Measurements from ENCODE around the gene ZNF532.

Gene ZNF532

GRCh38 chr18:58895385-58895784, 30.7 kb downstream of the ZNF532 start:
- TF ChIP-seq, protein P1, sequence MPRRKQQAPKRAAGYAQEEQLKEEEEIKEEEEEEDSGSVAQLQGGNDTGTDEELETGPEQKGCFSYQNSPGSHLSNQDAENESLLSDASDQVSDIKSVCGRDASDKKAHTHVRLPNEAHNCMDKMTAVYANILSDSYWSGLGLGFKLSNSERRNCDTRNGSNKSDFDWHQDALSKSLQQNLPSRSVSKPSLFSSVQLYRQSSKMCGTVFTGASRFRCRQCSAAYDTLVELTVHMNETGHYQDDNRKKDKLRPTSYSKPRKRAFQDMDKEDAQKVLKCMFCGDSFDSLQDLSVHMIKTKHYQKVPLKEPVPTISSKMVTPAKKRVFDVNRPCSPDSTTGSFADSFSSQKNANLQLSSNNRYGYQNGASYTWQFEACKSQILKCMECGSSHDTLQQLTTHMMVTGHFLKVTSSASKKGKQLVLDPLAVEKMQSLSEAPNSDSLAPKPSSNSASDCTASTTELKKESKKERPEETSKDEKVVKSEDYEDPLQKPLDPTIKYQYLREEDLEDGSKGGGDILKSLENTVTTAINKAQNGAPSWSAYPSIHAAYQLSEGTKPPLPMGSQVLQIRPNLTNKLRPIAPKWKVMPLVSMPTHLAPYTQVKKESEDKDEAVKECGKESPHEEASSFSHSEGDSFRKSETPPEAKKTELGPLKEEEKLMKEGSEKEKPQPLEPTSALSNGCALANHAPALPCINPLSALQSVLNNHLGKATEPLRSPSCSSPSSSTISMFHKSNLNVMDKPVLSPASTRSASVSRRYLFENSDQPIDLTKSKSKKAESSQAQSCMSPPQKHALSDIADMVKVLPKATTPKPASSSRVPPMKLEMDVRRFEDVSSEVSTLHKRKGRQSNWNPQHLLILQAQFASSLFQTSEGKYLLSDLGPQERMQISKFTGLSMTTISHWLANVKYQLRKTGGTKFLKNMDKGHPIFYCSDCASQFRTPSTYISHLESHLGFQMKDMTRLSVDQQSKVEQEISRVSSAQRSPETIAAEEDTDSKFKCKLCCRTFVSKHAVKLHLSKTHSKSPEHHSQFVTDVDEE (CRISPR knock-in tag; IDR thresholded peaks at IDR 0.05), result no peak
- TF ChIP-seq PPARA (CRISPR knock-in tag; IDR thresholded peaks at IDR 0.05; ENCODE audit: borderline replicate concordance) (no peak), CSDC2 (CRISPR knock-in tag; IDR thresholded peaks at IDR 0.05) (no peak), TCF4 (CRISPR knock-in tag; IDR thresholded peaks at IDR 0.05; ENCODE audit: borderline replicate concordance) (no peak), ESRRG (CRISPR knock-in tag; IDR thresholded peaks at IDR 0.05) (no peak), TOX (CRISPR knock-in tag; IDR thresholded peaks at IDR 0.05; ENCODE audit: borderline replicate concordance) (no peak), ZFP30 (CRISPR knock-in tag; IDR thresholded peaks at IDR 0.05) (no peak), ZFP3 (CRISPR knock-in tag; IDR thresholded peaks at IDR 0.05) (no peak), OSR1 (CRISPR knock-in tag; IDR thresholded peaks at IDR 0.05) (no peak)
- TF ChIP-seq, protein P2, sequence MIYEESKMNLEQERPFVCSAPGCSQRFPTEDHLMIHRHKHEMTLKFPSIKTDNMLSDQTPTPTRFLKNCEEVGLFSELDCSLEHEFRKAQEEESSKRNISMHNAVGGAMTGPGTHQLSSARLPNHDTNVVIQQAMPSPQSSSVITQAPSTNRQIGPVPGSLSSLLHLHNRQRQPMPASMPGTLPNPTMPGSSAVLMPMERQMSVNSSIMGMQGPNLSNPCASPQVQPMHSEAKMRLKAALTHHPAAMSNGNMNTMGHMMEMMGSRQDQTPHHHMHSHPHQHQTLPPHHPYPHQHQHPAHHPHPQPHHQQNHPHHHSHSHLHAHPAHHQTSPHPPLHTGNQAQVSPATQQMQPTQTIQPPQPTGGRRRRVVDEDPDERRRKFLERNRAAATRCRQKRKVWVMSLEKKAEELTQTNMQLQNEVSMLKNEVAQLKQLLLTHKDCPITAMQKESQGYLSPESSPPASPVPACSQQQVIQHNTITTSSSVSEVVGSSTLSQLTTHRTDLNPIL (CRISPR knock-in tag; IDR thresholded peaks at IDR 0.05; ENCODE audit: low read depth), result no peak

GRCh38 chr18:58896268-58896667, 31.6 kb downstream of the ZNF532 start:
- TF ChIP-seq SNAI2 (CRISPR knock-in tag; IDR thresholded peaks at IDR 0.05), result no peak
- TF ChIP-seq RARB (CRISPR knock-in tag; IDR thresholded peaks at IDR 0.05), result no peak
- TF ChIP-seq OSR1 (CRISPR knock-in tag; IDR thresholded peaks at IDR 0.05), result no peak
- TF ChIP-seq ZFP3 (CRISPR knock-in tag; IDR thresholded peaks at IDR 0.05), result no peak
- TF ChIP-seq, protein P1 (CRISPR knock-in tag; IDR thresholded peaks at IDR 0.05), result no peak
- TF ChIP-seq ZFP30 (CRISPR knock-in tag; IDR thresholded peaks at IDR 0.05), result no peak
- TF ChIP-seq ARNTL (CRISPR knock-in tag; IDR thresholded peaks at IDR 0.05; ENCODE audit: borderline replicate concordance, low read depth), result no peak
- no peak for TF ChIP-seq TOX (CRISPR knock-in tag; IDR thresholded peaks at IDR 0.05; ENCODE audit: borderline replicate concordance)
- TF ChIP-seq, protein P3, sequence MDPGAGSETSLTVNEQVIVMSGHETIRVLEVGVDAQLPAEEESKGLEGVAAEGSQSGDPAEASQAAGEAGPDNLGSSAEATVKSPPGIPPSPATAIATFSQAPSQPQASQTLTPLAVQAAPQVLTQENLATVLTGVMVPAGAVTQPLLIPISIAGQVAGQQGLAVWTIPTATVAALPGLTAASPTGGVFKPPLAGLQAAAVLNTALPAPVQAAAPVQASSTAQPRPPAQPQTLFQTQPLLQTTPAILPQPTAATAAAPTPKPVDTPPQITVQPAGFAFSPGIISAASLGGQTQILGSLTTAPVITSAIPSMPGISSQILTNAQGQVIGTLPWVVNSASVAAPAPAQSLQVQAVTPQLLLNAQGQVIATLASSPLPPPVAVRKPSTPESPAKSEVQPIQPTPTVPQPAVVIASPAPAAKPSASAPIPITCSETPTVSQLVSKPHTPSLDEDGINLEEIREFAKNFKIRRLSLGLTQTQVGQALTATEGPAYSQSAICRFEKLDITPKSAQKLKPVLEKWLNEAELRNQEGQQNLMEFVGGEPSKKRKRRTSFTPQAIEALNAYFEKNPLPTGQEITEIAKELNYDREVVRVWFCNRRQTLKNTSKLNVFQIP (CRISPR knock-in tag; IDR thresholded peaks at IDR 0.05; ENCODE audit: borderline replicate concordance, low read depth), result no peak
- TF ChIP-seq PPARA (CRISPR knock-in tag; IDR thresholded peaks at IDR 0.05; ENCODE audit: borderline replicate concordance), result no peak
- TF ChIP-seq ZC3H10 (CRISPR knock-in tag; IDR thresholded peaks at IDR 0.05), result no peak
- TF ChIP-seq BACH2 (CRISPR knock-in tag; IDR thresholded peaks at IDR 0.05; ENCODE audit: borderline replicate concordance), result no peak
- TF ChIP-seq PATZ1 (CRISPR knock-in tag; IDR thresholded peaks at IDR 0.05; ENCODE audit: borderline replicate concordance), result no peak
- no peak for TF ChIP-seq ESRRG (CRISPR knock-in tag; IDR thresholded peaks at IDR 0.05)
- no peak for TF ChIP-seq TCF4 (CRISPR knock-in tag; IDR thresholded peaks at IDR 0.05; ENCODE audit: borderline replicate concordance)
- TF ChIP-seq CSDC2 (CRISPR knock-in tag; IDR thresholded peaks at IDR 0.05), result no peak
- TF ChIP-seq, protein P2 (CRISPR knock-in tag; IDR thresholded peaks at IDR 0.05; ENCODE audit: low read depth), result no peak
- TF ChIP-seq, protein P4, sequence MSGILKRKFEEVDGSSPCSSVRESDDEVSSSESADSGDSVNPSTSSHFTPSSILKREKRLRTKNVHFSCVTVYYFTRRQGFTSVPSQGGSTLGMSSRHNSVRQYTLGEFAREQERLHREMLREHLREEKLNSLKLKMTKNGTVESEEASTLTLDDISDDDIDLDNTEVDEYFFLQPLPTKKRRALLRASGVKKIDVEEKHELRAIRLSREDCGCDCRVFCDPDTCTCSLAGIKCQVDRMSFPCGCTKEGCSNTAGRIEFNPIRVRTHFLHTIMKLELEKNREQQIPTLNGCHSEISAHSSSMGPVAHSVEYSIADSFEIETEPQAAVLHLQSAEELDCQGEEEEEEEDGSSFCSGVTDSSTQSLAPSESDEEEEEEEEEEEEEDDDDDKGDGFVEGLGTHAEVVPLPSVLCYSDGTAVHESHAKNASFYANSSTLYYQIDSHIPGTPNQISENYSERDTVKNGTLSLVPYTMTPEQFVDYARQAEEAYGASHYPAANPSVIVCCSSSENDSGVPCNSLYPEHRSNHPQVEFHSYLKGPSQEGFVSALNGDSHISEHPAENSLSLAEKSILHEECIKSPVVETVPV (CRISPR knock-in tag; IDR thresholded peaks at IDR 0.05), result no peak
- no peak for TF ChIP-seq ZNF70 (CRISPR knock-in tag; IDR thresholded peaks at IDR 0.05)
- no peak for TF ChIP-seq GLIS3 (CRISPR knock-in tag; IDR thresholded peaks at IDR 0.05)
- ATAC-seq, result no peak

More at GRCh38 chr18:58895385-58895784, 30.7 kb downstream of the ZNF532 start:
- ATAC-seq, result no peak

Measured in SK-N-SH treated with all-trans-retinoic acid at 6 μM for 48 hours (cell line).